GM19023 (cell line): ENCODE measurements around the gene PCYOX1L.
"Not testable (repeated sequence)": the region's sequence is repeated elsewhere in the genome, so short reads cannot be mapped to it uniquely, and the experiment has no call there.

ENCODE experiments used
- ATAC-seq: cut with Tn5 transposase; IDR thresholded peaks from one replicate; pipeline ENCODE4 v1.9.1; 2021; ENCODE audit warnings: mild to moderate bottlenecking, moderate library complexity; ENCODE audit not compliant: unreplicated experiment

PCYOX1L gene

DNA sequence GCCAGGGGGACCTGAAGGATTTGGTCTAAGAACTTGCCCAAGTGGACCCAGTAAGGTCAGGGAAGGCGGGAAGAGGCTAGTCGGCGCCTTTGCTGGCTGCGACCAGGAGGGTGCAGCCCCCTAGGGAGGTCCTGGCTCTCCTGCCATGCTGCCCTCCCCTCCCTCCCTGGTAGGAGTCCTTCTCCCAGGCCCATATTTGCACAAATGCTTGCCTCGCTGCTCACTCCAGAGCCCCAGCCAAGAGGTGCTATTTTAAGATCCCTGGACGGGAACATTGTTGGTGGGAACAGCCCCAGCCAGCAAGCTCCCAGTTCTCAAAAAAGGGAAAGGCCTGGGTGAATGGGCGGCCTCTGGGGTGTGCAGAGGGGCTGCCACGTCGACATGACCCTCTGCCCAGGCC is 25.6 kb downstream of the PCYOX1L start:
- ATAC-seq = no peak

DNA sequence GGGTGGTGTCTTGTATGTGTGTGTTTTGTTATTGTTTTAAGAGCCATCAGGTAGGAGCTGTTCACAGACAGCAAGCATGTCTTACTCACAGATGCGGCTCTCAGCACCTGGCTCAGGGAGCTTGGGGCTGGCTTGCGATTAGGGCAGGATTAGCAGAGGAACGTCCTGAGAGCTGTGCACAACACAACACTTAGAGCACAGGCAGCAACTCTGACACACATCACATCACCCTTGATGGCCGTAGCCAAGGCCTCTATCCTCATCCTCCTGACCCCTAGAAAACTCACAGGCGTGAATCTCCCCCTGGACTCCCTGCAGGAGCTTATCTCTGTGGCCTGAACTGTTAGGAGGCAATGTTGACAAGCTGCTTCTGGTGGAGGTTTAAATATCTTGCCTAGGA is 28.3 kb downstream of the PCYOX1L start:
- no peak for ATAC-seq

- ATAC-seq = no peak
Measured at GRCh38 chr5:149387081-149387631, 29.3 kb downstream of the PCYOX1L start.

DNA sequence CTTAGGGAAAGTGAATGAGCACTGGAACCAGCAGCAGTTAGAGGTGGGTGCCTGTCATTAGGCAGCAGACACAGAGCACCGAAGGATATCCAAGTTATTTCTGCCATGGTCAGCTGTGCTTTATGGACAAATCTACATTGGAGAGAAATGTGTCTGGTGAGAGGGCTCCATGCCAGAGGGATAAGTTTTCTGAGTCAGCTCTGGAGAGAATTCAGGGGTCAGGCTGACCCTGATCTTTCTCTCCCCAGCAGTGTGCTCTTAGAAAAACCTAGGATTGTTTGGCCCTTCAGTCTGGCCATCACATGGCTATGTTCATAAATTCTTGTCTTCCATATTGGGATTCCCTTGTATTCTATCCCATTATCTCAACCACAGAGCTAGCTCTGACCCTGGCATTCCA is 30.1 kb downstream of the PCYOX1L start:
- no peak for ATAC-seq

DNA sequence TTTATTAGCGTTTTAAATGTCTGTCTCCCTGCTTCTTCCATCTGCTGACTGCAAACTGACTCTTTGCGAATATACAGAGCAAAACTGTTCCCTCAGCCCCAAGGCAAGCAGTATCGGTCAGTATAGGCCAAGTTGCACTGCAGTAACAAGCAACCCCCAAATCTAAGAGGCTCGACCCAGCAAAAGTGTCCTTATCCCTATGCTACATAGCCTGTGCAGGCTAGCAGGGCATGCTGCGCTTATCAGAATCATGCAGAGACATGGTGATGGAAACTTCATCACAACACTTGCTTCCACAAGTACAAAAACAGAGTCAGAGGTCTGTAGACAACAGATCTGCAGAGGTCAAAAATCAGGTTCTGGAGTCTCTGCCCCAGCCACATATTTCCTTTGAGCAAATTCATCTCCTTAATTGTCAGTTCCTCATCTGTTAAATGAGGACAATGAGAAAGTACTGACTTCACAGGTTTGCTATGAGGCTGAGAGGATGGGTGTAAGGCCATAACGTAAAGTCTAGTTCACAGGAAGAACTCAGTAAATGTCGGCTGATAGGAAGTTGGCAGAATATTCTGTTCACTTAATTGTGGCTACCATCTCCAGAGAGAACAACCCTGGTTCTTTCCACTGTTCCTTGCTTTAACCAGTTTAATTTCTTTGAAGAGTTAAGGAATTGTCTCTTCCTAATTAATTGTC is 30.8 kb downstream of the PCYOX1L start:
- ATAC-seq = no peak

GRCh38 chr5:149389552-149390495 is 32.0 kb downstream of the PCYOX1L start:
- no peak for ATAC-seq

DNA sequence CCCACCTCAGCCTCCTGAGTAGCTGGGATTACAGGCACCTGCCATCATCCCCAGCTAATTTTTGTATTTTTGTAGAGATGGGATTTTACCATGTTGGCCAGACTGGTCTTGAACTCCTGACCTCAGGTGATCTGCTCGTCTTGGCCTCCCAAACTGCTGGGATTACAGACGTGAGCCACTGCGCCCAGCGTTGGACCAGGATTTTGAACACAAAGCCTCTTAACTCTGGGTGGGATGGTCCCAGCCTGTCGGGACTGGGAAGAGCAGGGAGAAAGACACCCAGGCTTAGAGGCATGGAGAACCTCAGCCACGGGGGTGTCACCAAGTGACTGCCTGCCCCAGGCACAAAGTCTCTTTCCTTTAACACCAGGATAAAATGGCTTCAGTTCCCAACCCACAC is 33.2 kb downstream of the PCYOX1L start:
- not testable (repeated sequence) for ATAC-seq

GRCh38 chr5:149391524-149391923 is 33.7 kb downstream of the PCYOX1L start:
- ATAC-seq = no peak

DNA sequence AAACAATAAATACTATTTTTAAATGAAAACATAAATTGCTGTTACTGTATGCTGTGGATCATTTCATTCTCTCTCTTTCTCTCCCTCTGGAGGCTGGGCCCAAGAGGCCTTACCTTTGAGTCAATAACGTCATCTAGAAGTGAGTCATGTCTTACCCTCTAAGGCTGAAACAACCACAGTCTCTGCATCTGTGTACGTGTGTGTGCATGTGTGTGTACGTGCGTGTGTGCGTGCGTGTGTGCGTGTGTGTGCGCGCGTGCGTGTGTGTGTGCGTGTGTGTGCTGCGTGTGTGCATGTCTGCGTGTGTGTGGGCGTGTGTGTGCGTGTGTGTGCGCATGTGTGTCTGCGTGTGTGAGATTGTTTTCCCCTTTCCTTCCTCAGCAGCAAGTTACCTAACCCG is 34.9 kb downstream of the PCYOX1L start:
- no peak for ATAC-seq

- not testable (repeated sequence) for ATAC-seq
Measured at GRCh38 chr5:149394996-149395395, 37.1 kb downstream of the PCYOX1L start.

DNA sequence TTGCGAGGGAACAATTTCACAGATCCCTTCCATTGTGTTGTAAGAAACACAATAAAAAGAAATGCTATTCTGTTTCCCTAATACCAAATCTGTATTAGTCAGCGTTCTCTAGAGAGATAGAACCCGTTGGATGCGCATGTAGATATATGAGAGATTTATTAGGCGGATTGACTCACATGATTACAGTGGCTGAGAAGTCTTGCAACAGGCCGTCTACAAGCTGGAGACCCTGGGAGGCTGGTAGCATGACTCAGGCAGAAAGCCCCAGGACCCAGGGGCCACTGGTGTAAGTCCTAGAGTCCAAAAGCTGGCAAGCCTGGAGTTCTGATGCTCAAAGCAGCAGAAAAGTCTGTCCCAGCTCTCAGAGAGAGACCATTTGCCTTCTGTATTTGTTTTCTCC is 39.7 kb downstream of the PCYOX1L start:
- no peak for ATAC-seq

- not testable (repeated sequence) for ATAC-seq
Measured at GRCh38 chr5:149398747-149399266, 41.0 kb downstream of the PCYOX1L start.

GRCh38 chr5:149399775-149400174 is 41.9 kb downstream of the PCYOX1L start:
- no peak for ATAC-seq

DNA sequence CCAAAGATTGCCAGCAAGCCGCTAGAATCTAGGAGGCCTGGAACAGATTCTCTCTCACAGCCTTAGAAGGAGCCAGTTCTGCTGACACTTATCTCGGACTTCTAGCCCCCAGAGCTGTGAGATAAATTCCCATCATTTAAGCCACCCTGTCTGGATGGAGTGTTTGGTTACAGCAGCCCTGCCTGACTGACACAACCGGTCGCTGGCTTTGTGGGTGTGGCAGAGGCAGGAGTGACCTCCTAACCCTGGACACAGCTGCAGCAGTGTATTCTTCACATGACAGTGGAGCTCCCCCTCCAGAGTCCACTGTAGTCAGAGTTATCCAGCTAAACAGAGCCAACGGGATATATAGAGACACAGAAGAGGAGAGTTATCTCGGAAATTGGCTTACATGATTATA is 42.5 kb downstream of the PCYOX1L start:
- ATAC-seq = no peak

DNA sequence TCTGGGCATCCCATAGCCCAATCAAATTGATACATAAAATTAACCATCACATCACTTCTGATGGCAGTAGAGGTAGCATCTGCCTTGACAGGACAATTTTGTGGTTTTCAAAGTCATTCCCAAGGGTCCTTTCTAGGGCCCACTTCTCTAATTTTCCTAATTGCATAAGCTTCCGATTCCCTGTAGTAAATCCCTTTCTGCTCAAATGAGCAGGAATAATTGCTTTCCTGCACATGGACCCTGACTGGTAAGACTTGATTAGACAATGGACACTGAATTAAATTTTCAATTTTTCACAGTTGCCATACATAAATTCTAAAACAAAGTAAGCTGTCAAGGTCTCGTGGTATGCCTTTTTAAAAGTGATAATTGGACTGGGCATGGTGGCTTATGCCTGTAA is 43.2 kb downstream of the PCYOX1L start:
- ATAC-seq = no peak

DNA sequence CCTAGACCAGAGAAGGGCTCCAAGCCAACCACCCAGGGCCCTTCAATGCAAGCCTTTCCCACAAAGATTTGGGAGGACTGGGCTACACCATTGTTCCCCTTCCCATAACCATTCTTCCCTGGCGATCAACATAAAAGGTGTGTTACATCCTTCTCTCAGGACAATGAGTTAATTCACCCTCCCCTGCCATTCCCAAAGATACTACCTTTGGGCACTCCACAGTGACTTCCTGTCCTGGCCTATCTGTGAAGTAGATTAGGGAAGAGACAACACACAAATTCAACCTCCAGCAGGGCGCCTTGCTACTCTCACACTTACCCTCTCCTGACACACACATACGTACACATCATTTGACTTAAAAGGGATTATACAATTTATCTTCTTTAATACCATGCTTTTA is 44.4 kb downstream of the PCYOX1L start:
- no peak for ATAC-seq

DNA sequence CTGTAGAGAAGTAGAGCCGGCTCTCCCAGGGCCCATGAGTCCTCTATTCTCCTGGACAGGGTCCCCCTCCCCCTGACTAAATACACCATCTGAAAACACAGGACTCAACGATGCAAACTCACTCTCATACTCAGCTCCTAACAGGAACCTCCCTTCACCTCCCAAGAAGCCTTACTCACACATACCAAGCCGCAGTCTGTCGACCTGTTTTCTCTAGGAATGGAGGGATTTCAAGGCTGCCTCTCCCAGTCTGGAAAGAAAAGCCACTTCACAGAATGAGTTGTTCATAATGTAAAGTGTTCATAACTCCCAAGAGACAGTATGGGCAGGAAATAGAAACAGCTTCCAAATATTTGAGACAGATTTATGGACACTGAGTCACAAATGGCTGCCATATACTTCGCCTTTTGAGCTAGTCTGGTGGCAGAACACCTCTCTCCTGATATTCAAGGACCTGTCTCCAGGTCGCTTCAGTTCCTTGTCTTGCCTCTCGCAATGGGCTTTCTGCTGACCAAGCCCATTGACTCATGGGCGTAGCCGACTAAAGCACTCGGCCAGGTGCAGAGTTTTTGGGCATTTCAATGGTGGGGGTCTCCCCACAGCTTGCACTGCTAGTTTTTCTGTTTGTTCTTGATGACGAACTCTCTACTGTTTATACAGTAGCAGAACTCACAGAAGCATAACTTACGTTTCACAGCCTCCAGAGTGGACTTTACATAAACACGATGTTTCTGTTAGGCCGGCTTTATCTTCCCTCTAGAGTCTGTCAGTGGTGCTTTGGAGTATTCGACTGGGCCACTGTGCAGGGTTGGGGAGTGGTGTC is 46.3 kb downstream of the PCYOX1L start:
- no peak for ATAC-seq

- no peak for ATAC-seq
Measured at GRCh38 chr5:149404746-149405549, 47.1 kb downstream of the PCYOX1L start.

DNA sequence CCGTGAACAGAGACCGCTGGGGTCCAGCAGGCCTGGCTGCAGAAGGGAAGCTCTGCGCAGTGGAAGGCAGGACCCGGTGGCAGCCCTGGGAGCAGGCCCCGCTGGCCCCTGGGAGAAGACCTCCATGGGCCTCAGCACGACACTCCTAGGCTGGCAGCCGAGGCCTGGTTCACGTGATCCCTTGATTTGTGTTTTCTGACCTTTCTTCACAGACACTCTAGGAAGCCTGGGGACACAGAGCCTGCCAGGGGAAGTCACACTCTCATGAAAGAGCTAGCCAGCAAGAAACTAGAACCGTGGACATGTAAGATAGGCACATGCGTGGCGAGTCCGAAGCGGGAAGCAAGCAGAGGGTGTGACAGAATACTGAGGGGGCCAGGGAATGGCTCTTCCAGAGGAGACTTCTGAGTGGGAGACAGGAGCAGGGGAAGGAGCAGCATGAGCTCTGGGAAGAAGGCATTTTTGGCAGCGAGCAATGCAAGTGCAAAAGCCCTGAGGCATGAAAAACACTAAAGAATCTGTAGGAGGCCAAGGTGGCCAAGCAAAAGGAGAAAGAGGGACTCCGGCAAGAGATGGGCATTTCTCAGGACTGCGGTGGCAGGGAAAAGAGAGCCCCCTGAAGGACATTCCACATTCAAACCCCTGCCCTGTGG is 47.8 kb downstream of the PCYOX1L start:
- no peak for ATAC-seq
